GM12878 (cell line): ENCODE measurements around the gene PAX3.

Experiments
- CHD2 ChIP-seq: IDR thresholded peaks from 2 replicates; pipeline ENCODE4 v1.6.1; 2011; ENCODE audit warnings: low read depth, low read length, improper control_type of control experiment, borderline replicate concordance
- CTCF ChIP-seq, 3 experiments: IDR thresholded peaks in 2 of 3; conservative IDR thresholded peaks in 1 of 3; 2 replicates each; pipeline ENCODE4 v1.5.1; 2011; ENCODE audit warnings: low read depth in 3 of 3, low read length in 3 of 3, mild to moderate bottlenecking in 3 of 3, control low read depth in 2 of 3, moderate library complexity in 2 of 3, inconsistent platforms in 1 of 3, mixed read lengths in 1 of 3; ENCODE audit not compliant: control insufficient read depth in 2 of 3, insufficient read depth in 1 of 3; ENCODE audit errors: extremely low read depth in 1 of 3
- EZH2 ChIP-seq: IDR thresholded peaks from 2 replicates; pipeline ENCODE4 v1.6.1; 2012; ENCODE audit warnings: low read depth, mild to moderate bottlenecking, control low read depth, inconsistent platforms, low read length, borderline replicate concordance; ENCODE audit not compliant: control insufficient read depth
- MXI1 ChIP-seq: fragments of 150-350 bp; IDR thresholded peaks from 2 replicates; pipeline ENCODE4 v1.6.1; 2011; ENCODE audit warnings: low read depth, mild to moderate bottlenecking, inconsistent platforms, low read length, improper control_type of control experiment
- NFYB ChIP-seq: IDR thresholded peaks from 2 replicates; pipeline ENCODE4 v1.6.1; 2011; ENCODE audit warnings: low read depth, mild to moderate bottlenecking, low read length, improper control_type of control experiment, moderate library complexity; ENCODE audit not compliant: insufficient read depth
- POLR2A ChIP-seq: IDR thresholded peaks from 2 replicates; pipeline ENCODE4 v1.6.1; 2011; ENCODE audit warnings: low read depth, mild to moderate bottlenecking, low read length
- SMARCA5 ChIP-seq: fragments of 450-650 bp; IDR thresholded peaks from 2 replicates; pipeline ENCODE4 v1.6.1; 2017; ENCODE audit warnings: mild to moderate bottlenecking
- ZNF274 ChIP-seq: IDR thresholded peaks from one replicate; pipeline ENCODE4 v1.8.0; 2011; ENCODE audit not compliant: insufficient read length, insufficient read depth
- TF ChIP-seq, protein P1 (sequence below): fragments of 450-650 bp; IDR thresholded peaks from 2 replicates; pipeline ENCODE4 v1.6.1; 2017; ENCODE audit warnings: mild to moderate bottlenecking, low read depth, inconsistent platforms; ENCODE audit not compliant: poor library complexity, severe bottlenecking
- TF ChIP-seq, protein P2 (sequence below): fragments of 450-650 bp; IDR thresholded peaks from 2 replicates; pipeline ENCODE4 v1.6.1; 2017; ENCODE audit warnings: mild to moderate bottlenecking, moderate library complexity
- TF ChIP-seq, protein P3 (sequence below): IDR thresholded peaks from 2 replicates; pipeline ENCODE4 v1.6.1; 2012; ENCODE audit warnings: mild to moderate bottlenecking, low read depth, low read length

GRCh38 chr2:222248818-222249217, 50.0 kb downstream of the PAX3 start:
- TF ChIP-seq CTCF (IDR thresholded peaks at IDR 0.05 in 2 of 3, conservative IDR thresholded peaks at IDR 0.05 in 1 of 3; ENCODE audit: control insufficient read depth in 2 of 3, extremely low read depth in 1 of 3, insufficient read depth in 1 of 3, low read depth in 3 of 3, low read length in 3 of 3) (no peak), SMARCA5 (no peak), CHD2 (no peak), EZH2 (no peak), POLR2A (no peak), NFYB (no peak), ZNF274 (no peak), MXI1 (no peak)
- TF ChIP-seq, protein P1, sequence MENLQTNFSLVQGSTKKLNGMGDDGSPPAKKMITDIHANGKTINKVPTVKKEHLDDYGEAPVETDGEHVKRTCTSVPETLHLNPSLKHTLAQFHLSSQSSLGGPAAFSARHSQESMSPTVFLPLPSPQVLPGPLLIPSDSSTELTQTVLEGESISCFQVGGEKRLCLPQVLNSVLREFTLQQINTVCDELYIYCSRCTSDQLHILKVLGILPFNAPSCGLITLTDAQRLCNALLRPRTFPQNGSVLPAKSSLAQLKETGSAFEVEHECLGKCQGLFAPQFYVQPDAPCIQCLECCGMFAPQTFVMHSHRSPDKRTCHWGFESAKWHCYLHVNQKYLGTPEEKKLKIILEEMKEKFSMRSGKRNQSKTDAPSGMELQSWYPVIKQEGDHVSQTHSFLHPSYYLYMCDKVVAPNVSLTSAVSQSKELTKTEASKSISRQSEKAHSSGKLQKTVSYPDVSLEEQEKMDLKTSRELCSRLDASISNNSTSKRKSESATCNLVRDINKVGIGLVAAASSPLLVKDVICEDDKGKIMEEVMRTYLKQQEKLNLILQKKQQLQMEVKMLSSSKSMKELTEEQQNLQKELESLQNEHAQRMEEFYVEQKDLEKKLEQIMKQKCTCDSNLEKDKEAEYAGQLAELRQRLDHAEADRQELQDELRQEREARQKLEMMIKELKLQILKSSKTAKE = no peak
- TF ChIP-seq, protein P2, sequence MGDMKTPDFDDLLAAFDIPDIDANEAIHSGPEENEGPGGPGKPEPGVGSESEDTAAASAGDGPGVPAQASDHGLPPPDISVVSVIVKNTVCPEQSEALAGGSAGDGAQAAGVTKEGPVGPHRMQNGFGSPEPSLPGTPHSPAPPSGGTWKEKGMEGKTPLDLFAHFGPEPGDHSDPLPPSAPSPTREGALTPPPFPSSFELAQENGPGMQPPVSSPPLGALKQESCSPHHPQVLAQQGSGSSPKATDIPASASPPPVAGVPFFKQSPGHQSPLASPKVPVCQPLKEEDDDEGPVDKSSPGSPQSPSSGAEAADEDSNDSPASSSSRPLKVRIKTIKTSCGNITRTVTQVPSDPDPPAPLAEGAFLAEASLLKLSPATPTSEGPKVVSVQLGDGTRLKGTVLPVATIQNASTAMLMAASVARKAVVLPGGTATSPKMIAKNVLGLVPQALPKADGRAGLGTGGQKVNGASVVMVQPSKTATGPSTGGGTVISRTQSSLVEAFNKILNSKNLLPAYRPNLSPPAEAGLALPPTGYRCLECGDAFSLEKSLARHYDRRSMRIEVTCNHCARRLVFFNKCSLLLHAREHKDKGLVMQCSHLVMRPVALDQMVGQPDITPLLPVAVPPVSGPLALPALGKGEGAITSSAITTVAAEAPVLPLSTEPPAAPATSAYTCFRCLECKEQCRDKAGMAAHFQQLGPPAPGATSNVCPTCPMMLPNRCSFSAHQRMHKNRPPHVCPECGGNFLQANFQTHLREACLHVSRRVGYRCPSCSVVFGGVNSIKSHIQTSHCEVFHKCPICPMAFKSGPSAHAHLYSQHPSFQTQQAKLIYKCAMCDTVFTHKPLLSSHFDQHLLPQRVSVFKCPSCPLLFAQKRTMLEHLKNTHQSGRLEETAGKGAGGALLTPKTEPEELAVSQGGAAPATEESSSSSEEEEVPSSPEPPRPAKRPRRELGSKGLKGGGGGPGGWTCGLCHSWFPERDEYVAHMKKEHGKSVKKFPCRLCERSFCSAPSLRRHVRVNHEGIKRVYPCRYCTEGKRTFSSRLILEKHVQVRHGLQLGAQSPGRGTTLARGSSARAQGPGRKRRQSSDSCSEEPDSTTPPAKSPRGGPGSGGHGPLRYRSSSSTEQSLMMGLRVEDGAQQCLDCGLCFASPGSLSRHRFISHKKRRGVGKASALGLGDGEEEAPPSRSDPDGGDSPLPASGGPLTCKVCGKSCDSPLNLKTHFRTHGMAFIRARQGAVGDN = no peak
- TF ChIP-seq, protein P3, sequence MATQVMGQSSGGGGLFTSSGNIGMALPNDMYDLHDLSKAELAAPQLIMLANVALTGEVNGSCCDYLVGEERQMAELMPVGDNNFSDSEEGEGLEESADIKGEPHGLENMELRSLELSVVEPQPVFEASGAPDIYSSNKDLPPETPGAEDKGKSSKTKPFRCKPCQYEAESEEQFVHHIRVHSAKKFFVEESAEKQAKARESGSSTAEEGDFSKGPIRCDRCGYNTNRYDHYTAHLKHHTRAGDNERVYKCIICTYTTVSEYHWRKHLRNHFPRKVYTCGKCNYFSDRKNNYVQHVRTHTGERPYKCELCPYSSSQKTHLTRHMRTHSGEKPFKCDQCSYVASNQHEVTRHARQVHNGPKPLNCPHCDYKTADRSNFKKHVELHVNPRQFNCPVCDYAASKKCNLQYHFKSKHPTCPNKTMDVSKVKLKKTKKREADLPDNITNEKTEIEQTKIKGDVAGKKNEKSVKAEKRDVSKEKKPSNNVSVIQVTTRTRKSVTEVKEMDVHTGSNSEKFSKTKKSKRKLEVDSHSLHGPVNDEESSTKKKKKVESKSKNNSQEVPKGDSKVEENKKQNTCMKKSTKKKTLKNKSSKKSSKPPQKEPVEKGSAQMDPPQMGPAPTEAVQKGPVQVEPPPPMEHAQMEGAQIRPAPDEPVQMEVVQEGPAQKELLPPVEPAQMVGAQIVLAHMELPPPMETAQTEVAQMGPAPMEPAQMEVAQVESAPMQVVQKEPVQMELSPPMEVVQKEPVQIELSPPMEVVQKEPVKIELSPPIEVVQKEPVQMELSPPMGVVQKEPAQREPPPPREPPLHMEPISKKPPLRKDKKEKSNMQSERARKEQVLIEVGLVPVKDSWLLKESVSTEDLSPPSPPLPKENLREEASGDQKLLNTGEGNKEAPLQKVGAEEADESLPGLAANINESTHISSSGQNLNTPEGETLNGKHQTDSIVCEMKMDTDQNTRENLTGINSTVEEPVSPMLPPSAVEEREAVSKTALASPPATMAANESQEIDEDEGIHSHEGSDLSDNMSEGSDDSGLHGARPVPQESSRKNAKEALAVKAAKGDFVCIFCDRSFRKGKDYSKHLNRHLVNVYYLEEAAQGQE = no peak
